HT1080 (cell line): ENCODE data around the gene ZCCHC24. TPM values are rescaled to one million over a fixed set of nuclear protein-coding genes. Genes with fewer than 3 reads are reported as not detected.

ENCODE experiments used
- DNase-seq: peaks from one replicate; pipeline ENCODE4 v3.0.0-alpha.2; 2015; ENCODE audit warnings: low read depth
- polyA plus RNA-seq, 2 experiments: library from polyadenylated mRNA; depleted of rRNA; stranded (reverse); fragments of >200 nt; gene quantifications; 2 replicates each; pipeline ENCODE4 v1.2.3, GENCODE V29; 2015
- total RNA-seq: library from RNA; depleted of rRNA; stranded (reverse); fragments of >200 nt; shearing (Covaris generic); gene quantifications from 2 replicates; pipeline ENCODE4 v1.2.3, GENCODE V29; 2014; rRNA removed

Gene ZCCHC24
- 6.4 and 9.4 TPM in 2 replicates for total RNA-seq
- polyA plus RNA-seq (2015; cell fraction: cytosol; rRNA removed), result 17.4 and 19.6 TPM in 2 replicates
- 9.5 and 11.5 TPM in 2 replicates for polyA plus RNA-seq (2015; cell fraction: nucleus; rRNA removed)

- peak; percentile 97 for DNase-seq
These were observed at the start of gene ZCCHC24 for GRCh38 chr10:79445161-79445976. ZCCHC24 (minus strand) TSS chr10:79445624; CDS start chr10:79445440, 184 bp downstream.

GRCh38 chr10:79493806-79494205 is 48.4 kb upstream of the ZCCHC24 start:
- no peak for DNase-seq

- no peak for DNase-seq
These were observed 47.4 kb upstream of the ZCCHC24 start for GRCh38 chr10:79492839-79493238.

DNA sequence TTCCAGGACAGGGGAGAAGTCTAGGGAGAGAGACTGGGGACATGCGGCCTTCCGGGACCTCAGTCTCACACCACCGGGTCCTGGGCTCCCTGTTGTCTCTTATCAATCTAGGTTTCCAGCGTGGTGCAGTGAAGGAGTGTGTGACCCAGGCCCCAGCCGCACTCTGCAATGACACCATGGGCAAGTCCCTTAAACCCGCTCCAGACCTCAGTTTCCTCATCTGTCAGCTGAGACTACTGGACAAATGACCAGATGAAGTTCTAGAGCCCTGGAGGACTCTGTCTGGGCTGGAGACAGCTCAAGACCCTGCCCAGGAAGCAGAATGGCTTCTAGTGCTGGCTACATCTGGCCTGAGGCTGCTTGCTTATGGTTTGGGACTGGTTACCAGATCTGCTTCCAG is 46.8 kb upstream of the ZCCHC24 start:
- DNase-seq, result no peak

GRCh38 chr10:79491143-79491835 is 45.9 kb upstream of the ZCCHC24 start:
- no peak for DNase-seq

GRCh38 chr10:79490400-79491142 is 45.1 kb upstream of the ZCCHC24 start:
- peak; percentile 25 for DNase-seq

GRCh38 chr10:79488870-79489269 is 43.4 kb upstream of the ZCCHC24 start:
- peak; percentile 32 for DNase-seq

GRCh38 chr10:79488336-79488735 is 42.9 kb upstream of the ZCCHC24 start:
- peak; percentile 90 for DNase-seq

GRCh38 chr10:79487296-79488194 is 42.1 kb upstream of the ZCCHC24 start:
- DNase-seq, result peak; percentile 69

- DNase-seq, result no peak
These were observed 39.1 kb upstream of the ZCCHC24 start for GRCh38 chr10:79484476-79484875.

GRCh38 chr10:79483948-79484347 is 38.5 kb upstream of the ZCCHC24 start:
- DNase-seq, result no peak

- DNase-seq, result no peak
These were observed 37.9 kb upstream of the ZCCHC24 start for GRCh38 chr10:79483299-79483698.

DNA sequence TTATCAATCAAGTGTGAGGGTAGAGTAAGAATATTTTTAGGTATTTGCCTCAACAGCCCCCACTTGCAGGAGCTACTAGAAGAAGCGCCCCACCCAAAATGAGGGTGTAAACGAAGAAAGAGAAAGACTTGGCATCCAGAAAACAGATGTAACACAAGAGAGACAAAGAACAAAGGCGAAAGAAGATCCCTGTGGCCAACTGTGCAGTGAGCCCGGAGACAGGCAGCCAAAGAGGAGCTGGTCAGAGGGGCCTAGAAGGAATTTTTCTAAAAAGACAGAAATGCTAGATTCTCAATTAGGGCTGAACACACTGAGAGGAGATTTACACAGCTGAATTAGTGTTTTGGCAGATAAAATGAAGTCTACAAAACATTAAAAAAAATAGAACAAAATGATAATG is 37.3 kb upstream of the ZCCHC24 start:
- DNase-seq, result no peak

DNA sequence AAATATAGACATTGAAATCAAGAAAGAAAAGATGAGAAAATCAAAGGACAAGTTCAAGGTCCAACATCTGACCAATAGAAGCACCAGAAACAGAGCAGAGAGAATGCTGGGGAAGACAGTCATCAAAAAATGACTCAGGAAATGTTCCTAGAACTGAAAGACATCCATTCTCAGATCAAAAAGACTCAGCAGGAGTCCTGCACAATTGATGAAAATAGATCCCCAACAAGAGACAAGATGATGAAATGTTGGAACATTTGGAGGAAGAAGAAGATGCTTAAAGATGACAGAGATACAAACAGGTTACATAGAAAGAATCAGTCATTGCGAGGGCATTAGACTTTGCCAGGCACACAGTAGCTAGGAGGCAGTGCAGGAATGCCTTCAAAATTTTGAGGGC is 36.9 kb upstream of the ZCCHC24 start:
- peak; percentile 18 for DNase-seq

GRCh38 chr10:79479283-79479909 is 34.0 kb upstream of the ZCCHC24 start:
- no peak for DNase-seq

DNA sequence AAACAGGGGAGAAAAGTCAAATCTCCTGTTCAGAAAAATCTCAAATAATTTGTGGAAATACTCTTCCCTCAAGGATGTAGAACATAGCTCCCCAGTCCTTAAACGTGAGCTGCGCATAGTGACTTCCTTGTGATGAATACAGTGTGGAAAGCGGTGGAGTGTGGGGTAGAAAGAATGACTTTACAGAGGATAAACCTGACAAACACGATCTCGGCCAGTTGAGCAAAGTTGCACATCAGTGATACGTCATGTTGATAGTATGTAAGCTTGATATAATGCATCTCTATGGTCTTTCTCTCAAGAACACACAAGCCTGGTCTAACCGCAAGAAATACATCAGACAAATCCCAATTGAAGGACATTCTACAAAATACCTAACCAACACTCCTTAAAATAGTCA is 32.0 kb upstream of the ZCCHC24 start:
- DNase-seq, result no peak

DNA sequence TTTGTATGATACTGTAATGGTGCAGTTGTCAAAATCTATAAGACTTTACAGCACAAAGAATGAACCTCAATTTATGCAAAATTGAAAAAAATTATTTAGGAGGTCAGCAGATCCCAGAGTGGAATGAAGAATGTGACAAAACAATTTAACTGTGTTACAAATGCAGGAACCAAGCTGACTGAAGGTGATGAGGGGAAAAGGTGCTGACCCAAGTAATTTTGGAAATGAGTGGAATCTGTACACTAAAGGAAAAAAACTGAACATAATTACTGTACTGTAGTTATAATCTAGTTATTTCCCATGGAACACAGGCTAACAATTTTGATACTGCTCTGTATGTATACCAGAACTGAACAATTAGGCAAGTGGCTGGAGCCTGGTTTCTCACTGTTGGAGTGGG is 31.2 kb upstream of the ZCCHC24 start:
- no peak for DNase-seq

DNA sequence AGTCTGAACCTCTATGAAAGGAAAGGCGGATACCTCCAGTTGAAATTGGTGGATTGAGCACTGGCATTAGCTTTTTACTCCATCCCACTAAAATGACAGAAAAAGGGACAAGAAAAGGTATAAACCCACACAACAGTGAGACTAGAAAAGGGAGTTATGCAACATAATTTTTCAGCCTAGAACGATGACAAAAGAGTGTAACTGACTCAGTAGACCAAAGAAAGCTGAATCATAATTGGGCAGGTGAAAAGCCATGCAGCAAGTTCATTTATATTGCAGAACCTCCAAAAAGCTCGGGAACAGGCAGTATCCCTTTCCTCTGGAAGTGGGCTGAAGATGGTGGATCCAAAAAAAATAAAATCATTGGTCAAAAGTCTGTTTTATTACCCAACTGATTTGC is 30.5 kb upstream of the ZCCHC24 start:
- DNase-seq, result no peak

DNA sequence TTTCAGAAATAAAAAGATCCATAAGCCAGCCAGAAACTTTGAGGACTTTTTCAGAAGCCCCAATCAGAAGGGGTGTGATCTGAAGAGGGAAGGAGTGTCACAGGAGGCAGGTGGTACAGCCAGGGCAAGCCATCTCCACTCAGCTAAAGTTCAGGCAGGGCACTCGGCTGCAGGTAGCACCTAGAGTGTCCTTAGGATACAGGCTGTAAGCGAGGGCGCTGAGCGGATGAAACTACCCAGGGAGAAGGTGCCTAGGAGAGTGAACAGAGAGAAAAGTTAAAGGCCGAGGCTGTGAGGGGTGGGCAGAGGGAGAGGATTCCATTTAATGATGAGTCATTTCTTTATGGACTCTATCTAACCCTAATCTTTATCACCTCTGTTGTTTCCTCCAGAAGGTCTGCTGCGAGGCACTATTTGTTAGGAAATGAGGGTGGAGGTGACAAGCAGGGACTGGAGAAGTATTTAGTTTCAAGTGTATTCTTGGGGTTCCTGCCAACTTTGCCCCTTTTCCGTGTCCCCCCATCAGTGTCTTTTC is 29.8 kb upstream of the ZCCHC24 start:
- DNase-seq, result no peak

- no peak for DNase-seq
These were observed 28.2 kb upstream of the ZCCHC24 start for GRCh38 chr10:79473496-79474095.
